Left kidney (tissue), 8 donors: ENCODE data around the gene GCSAML. TPM values are rescaled to one million over a fixed set of nuclear protein-coding genes. Genes with fewer than 3 reads are reported as not detected.
"Not testable (repeated sequence)": the region's sequence is repeated elsewhere in the genome, so short reads cannot be mapped to it uniquely, and the experiment has no call there.

ENCODE experiments used
- DNase-seq: peaks from one replicate; pipeline ENCODE4 v3.0.0-alpha.2; 2013
- long read RNA-seq, 8 donors: transcript quantifications; one replicate each; lab custom pipeline, GENCODE V29; 2026
- polyA plus RNA-seq: library from polyadenylated mRNA; unstranded; fragments of 120-200 nt; gene quantifications from one replicate; pipeline ENCODE4 v1.2.1, GENCODE V29; 2013; ENCODE audit not compliant: insufficient read length

The GCSAML gene
- polyA plus RNA-seq, result 0.28 TPM
- long read RNA-seq, donor 1, result 0 reads
- long read RNA-seq, donor 2, result 0 reads
- long read RNA-seq, donor 3, result 0 reads
- long read RNA-seq, donor 4, result 0 reads
- long read RNA-seq, donor 5, result 0 reads
- long read RNA-seq, donor 6, result 0 reads
- long read RNA-seq, donor 7, result 0 reads
- long read RNA-seq, donor 8, result 0 reads

- no peak for DNase-seq
Measured at GRCh38 chr1:247548769-247549182, at the start of gene GCSAML. GCSAML (plus strand) TSS chr1:247549134; CDS start chr1:247549192, 58 bp downstream.

GRCh38 chr1:247500865-247501264 lies 48.1 kb upstream of the GCSAML start:
- no peak for DNase-seq

GRCh38 chr1:247506831-247507230 lies 42.1 kb upstream of the GCSAML start:
- no peak for DNase-seq

GRCh38 chr1:247517795-247518612 lies 30.9 kb upstream of the GCSAML start:
- no peak for DNase-seq

GRCh38 chr1:247518613-247518891 lies 30.4 kb upstream of the GCSAML start:
- DNase-seq, result no peak

GRCh38 chr1:247521886-247522285 lies 27.0 kb upstream of the GCSAML start:
- not testable (repeated sequence) for DNase-seq

- DNase-seq, result no peak
Measured at GRCh38 chr1:247528812-247529474, 20.0 kb upstream of the GCSAML start.

GRCh38 chr1:247529771-247530355 lies 19.1 kb upstream of the GCSAML start:
- DNase-seq, result no peak

- no peak for DNase-seq
Measured at GRCh38 chr1:247530785-247531184, 18.1 kb upstream of the GCSAML start.

- DNase-seq, result no peak
Measured at GRCh38 chr1:247531937-247532336, 17.0 kb upstream of the GCSAML start.

- DNase-seq, result no peak
Measured at GRCh38 chr1:247535402-247535801, 13.5 kb upstream of the GCSAML start.

- DNase-seq, result no peak
Measured at GRCh38 chr1:247536340-247536739, 12.6 kb upstream of the GCSAML start, which contains the start of gene OR2C3. OR2C3 (minus strand) TSS chr1:247536440; CDS start chr1:247532511, 3,929 bp downstream.

GRCh38 chr1:247538561-247538960 lies 10.4 kb upstream of the GCSAML start:
- DNase-seq, result no peak

- DNase-seq, result no peak
Measured at GRCh38 chr1:247539215-247539614, 9.7 kb upstream of the GCSAML start.

GRCh38 chr1:247540581-247540980 lies 8.4 kb upstream of the GCSAML start:
- no peak for DNase-seq

- DNase-seq, result no peak
Measured at GRCh38 chr1:247542811-247543210, 6.1 kb upstream of the GCSAML start.

- no peak for DNase-seq
Measured at GRCh38 chr1:247548092-247548491, 842 bp upstream of the GCSAML start.

- no peak for DNase-seq
Measured at GRCh38 chr1:247551721-247552120, 2.8 kb downstream of the GCSAML start.

GRCh38 chr1:247552231-247552630 lies 3.3 kb downstream of the GCSAML start:
- no peak for DNase-seq

GRCh38 chr1:247557926-247558674 lies 9.2 kb downstream of the GCSAML start:
- DNase-seq, result no peak

- no peak for DNase-seq
Measured at GRCh38 chr1:247561711-247562110, 12.8 kb downstream of the GCSAML start.

GRCh38 chr1:247562198-247562597 lies 13.3 kb downstream of the GCSAML start:
- DNase-seq, result no peak
